ENCODE results near the gene CLIC6.

Gene CLIC6

DNA sequence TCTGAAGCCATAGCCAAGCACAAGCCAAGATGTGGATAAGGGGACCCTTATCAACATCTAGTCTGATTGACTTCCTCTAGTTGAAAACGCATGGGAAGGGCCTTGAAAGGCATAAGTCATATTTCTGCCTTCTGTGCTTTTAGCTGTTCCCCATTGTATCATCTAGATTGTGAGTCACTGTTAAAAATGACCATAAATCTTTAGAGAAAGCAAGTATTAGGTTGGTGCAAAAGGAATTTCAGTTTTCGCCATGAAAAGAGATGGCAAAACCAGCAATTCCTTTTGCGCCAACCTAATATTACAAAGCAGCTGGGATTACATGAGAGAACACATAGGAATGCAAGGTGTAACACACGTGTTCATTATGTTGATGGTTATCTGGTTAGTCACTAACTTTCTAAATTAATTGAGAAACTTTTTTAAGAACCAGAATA lies 63.6 kb downstream of the CLIC6 start:
- no peaks in the 10 kb centered on the region for H3K27me3 ChIP-seq (ENCODE audit: control insufficient read depth in 1 of 2, insufficient read depth in 2 of 2, low read length in 2 of 2)
- H3K36me3 ChIP-seq (ENCODE audit: control insufficient read depth in 1 of 2, insufficient read depth in 2 of 2, low read length in 2 of 2) = no peaks in the 10 kb centered on the region
- H3K9me3 ChIP-seq (ENCODE audit: control insufficient read depth in 1 of 2, low read length in 2 of 2) = no peaks in the 10 kb centered on the region
- no peak overlapping the region for H3K9ac ChIP-seq (ENCODE audit: low read depth in 1 of 2, low read length in 2 of 2)
- no peak overlapping the region for H3K4me3 ChIP-seq (ENCODE audit: low read depth in 1 of 2, low read length in 2 of 2)
- no peak overlapping the region for H3K27ac ChIP-seq (ENCODE audit: low read depth, low read length)
- H3K4me1 ChIP-seq (ENCODE audit: control insufficient read depth in 1 of 2, insufficient read depth in 2 of 2, low read length in 2 of 2) = peaks cover 0 to 3% of the 10 kb centered on the region in 2 donors

DNA sequence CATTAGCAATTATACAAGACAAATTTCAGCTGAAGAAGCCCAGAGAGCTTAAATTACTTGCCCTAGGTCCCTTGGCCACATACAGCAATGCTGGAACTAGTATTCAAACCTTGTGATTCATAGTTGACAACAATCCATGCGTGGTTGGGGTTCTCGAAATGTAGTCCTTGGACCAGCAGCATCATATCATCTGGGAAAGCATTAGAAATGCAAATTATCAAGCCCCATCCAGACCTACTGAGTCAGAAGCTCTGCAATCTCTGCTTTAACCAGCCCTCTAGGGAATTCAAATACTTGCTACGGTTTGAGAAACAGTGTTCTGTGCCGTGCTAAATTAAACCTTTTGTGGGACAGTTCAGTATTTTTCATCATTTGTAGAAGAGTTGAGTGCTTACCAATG lies 65.1 kb downstream of the CLIC6 start:
- Histone ChIP-seq H3K4me1 (ENCODE audit: control insufficient read depth in 1 of 2, insufficient read depth in 2 of 2, low read length in 2 of 2) (peaks cover 0 to 1% of the 10 kb centered on the region in 2 donors), H3K9me3 (ENCODE audit: control insufficient read depth in 1 of 2, low read length in 2 of 2) (no peaks in the 10 kb centered on the region), H3K36me3 (ENCODE audit: control insufficient read depth in 1 of 2, insufficient read depth in 2 of 2, low read length in 2 of 2) (no peaks in the 10 kb centered on the region), H3K4me3 (ENCODE audit: low read depth in 1 of 2, low read length in 2 of 2) (no peak overlapping the region), H3K27me3 (ENCODE audit: control insufficient read depth in 1 of 2, insufficient read depth in 2 of 2, low read length in 2 of 2) (no peaks in the 10 kb centered on the region), H3K27ac (ENCODE audit: low read depth, low read length) (no peak overlapping the region), H3K9ac (ENCODE audit: low read depth in 1 of 2, low read length in 2 of 2) (no peak overlapping the region)

DNA sequence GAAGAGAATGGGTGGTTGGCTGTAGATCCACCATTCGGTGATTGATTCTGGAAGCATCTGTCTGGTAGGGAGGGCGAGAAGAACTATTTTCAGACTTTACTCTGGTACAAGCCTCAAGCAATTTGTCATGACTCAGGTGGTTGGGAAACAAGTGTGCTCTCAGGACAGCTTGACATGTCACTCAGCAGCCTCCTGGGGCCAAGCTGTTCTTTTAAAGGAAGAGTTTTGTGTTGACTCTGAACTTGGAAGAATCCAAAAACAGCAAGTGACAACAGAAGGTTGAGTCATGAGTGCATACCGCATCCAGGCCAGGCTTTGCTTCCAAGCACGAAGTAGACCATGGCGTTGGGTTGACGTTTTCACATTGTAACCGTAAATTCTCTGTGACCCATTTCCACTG lies 65.9 kb downstream of the CLIC6 start:
- Histone ChIP-seq H3K9ac (ENCODE audit: low read depth in 1 of 2, low read length in 2 of 2) (no peak overlapping the region), H3K27ac (ENCODE audit: low read depth, low read length) (no peak overlapping the region), H3K4me3 (ENCODE audit: low read depth in 1 of 2, low read length in 2 of 2) (no peak overlapping the region)

DNA sequence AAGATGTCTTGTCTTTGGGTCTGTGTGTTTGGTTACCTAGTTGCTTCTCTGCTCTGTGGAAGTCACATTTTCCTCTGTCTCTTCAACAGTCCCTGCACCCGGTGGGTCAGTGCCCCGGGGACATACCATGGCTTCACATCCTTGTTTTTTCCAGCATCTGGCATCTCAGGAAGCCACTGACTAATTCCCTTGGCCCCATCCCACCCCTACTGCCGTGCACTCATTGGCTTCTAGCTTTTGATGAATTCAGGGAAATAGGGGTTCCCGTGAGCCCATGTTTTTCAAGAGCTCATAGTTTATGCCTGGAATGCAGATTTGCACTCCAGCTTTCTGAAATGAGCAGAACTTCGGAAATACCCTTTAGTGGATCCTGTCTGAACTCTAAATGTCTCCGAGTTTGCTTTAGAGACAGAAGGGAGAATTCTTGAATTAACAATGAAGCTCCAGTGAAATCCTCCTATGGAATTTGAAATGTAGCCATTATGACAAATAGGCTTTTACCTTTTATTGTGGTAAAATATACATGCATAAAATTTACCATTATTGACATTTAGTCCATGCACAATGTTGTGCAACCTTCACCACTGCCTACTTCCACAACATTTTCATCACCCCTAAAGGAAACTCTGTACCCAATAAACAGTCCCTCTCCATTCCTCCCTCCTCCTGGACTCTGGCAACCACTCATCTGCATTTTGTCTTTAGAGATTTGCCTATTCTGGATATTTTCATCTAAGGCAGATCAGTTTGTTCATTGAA lies 67.5 kb downstream of the CLIC6 start:
- Histone ChIP-seq H3K4me3 (ENCODE audit: low read depth in 1 of 2, low read length in 2 of 2) (no peak overlapping the region), H3K27ac (ENCODE audit: low read depth, low read length) (no peak overlapping the region)

More for the DNA sequence above, 65.9 kb downstream of the CLIC6 start:
- Histone ChIP-seq H3K36me3 (ENCODE audit: control insufficient read depth in 1 of 2, insufficient read depth in 2 of 2, low read length in 2 of 2) (no peaks in the 10 kb centered on the region), H3K4me1 (ENCODE audit: control insufficient read depth in 1 of 2, insufficient read depth in 2 of 2, low read length in 2 of 2) (no peaks in the 10 kb centered on the region), H3K9me3 (ENCODE audit: control insufficient read depth in 1 of 2, low read length in 2 of 2) (no peaks in the 10 kb centered on the region), H3K27me3 (ENCODE audit: control insufficient read depth in 1 of 2, insufficient read depth in 2 of 2, low read length in 2 of 2) (no peaks in the 10 kb centered on the region)

DNA sequence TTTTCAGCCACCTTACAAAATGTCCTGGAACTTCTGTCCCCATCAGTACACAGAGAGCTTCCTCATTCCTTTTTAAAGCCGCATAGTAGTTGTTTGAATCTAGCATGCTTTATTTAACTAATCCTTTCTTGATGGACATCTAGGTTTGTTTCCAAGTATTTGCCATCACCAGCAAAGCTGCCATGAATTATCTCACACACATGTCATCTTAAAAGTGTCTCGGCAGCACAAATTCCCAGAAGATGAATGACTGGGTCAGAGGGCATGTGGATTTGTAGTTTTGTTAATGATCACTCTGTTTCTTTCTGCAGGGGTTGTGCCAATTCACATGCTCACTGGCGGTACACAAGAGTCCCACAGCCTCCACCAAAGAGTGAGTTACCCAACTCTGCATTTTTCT lies 68.3 kb downstream of the CLIC6 start:
- Histone ChIP-seq H3K27me3 (ENCODE audit: control insufficient read depth in 1 of 2, insufficient read depth in 2 of 2, low read length in 2 of 2) (no peaks in the 10 kb centered on the region), H3K9me3 (ENCODE audit: control insufficient read depth in 1 of 2, low read length in 2 of 2) (no peaks in the 10 kb centered on the region), H3K4me1 (ENCODE audit: control insufficient read depth in 1 of 2, insufficient read depth in 2 of 2, low read length in 2 of 2) (no peaks in the 10 kb centered on the region), H3K36me3 (ENCODE audit: control insufficient read depth in 1 of 2, insufficient read depth in 2 of 2, low read length in 2 of 2) (no peaks in the 10 kb centered on the region), H3K27ac (ENCODE audit: low read depth, low read length) (no peak overlapping the region), H3K9ac (ENCODE audit: low read depth in 1 of 2, low read length in 2 of 2) (no peak overlapping the region), H3K4me3 (ENCODE audit: low read depth in 1 of 2, low read length in 2 of 2) (no peak overlapping the region)

More for the DNA sequence above, 67.5 kb downstream of the CLIC6 start:
- H3K4me1 ChIP-seq (ENCODE audit: control insufficient read depth in 1 of 2, insufficient read depth in 2 of 2, low read length in 2 of 2) = no peaks in the 10 kb centered on the region
- H3K9ac ChIP-seq (ENCODE audit: low read depth in 1 of 2, low read length in 2 of 2) = no peak overlapping the region
- no peaks in the 10 kb centered on the region for H3K36me3 ChIP-seq (ENCODE audit: control insufficient read depth in 1 of 2, insufficient read depth in 2 of 2, low read length in 2 of 2)
- H3K9me3 ChIP-seq (ENCODE audit: control insufficient read depth in 1 of 2, low read length in 2 of 2) = no peaks in the 10 kb centered on the region
- H3K27me3 ChIP-seq (ENCODE audit: control insufficient read depth in 1 of 2, insufficient read depth in 2 of 2, low read length in 2 of 2) = no peaks in the 10 kb centered on the region

DNA sequence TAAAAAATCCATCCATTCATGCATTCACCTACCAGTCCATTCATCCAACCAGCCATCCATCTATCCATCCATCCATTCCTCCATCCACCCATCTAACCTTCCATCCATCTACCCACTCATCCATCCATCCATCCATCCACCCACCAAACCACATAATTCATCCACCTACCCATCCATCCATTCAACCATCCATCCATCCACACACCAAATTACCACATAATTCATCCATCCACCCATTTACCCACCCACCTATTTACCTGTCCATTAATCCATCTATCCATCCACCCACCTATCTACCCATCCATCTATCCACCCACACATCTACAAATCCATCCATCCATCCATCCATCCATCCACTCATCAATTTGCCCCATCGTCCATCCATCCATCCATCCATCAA lies 71.4 kb downstream of the CLIC6 start:
- Histone ChIP-seq H3K9ac (ENCODE audit: low read depth in 1 of 2, low read length in 2 of 2) (no peak overlapping the region), H3K27ac (ENCODE audit: low read depth, low read length) (no peak overlapping the region), H3K4me3 (ENCODE audit: low read depth in 1 of 2, low read length in 2 of 2) (no peak overlapping the region), H3K36me3 (ENCODE audit: control insufficient read depth in 1 of 2, insufficient read depth in 2 of 2, low read length in 2 of 2) (no peaks in the 10 kb centered on the region), H3K4me1 (ENCODE audit: control insufficient read depth in 1 of 2, insufficient read depth in 2 of 2, low read length in 2 of 2) (peaks cover 2 to 11% of the 10 kb centered on the region in 2 donors), H3K27me3 (ENCODE audit: control insufficient read depth in 1 of 2, insufficient read depth in 2 of 2, low read length in 2 of 2) (no peaks in the 10 kb centered on the region), H3K9me3 (ENCODE audit: control insufficient read depth in 1 of 2, low read length in 2 of 2) (no peaks in the 10 kb centered on the region)

DNA sequence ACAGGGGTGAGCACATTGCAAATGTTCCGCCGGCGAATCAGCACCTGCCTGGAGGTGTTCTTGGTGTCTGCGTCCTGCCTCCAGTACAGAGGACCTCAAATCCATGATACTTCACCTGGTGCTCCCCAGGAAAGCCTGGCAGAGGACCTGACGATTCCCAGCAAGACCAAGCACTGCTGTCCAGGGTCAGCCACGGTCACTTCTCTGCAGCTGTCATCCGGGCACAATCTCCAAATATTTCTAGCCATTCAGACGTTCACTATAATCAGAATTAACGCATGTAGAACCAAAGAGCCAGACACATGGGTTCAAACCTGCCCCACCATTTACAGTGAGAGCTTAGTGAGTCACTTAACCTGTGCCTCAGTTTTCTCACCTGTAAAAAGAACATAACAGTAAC lies 74.5 kb downstream of the CLIC6 start:
- H3K27ac ChIP-seq (ENCODE audit: low read depth, low read length) = no peak overlapping the region
- H3K9me3 ChIP-seq (ENCODE audit: control insufficient read depth in 1 of 2, low read length in 2 of 2) = no peaks in the 10 kb centered on the region
- no peaks in the 10 kb centered on the region for H3K36me3 ChIP-seq (ENCODE audit: control insufficient read depth in 1 of 2, insufficient read depth in 2 of 2, low read length in 2 of 2)

DNA sequence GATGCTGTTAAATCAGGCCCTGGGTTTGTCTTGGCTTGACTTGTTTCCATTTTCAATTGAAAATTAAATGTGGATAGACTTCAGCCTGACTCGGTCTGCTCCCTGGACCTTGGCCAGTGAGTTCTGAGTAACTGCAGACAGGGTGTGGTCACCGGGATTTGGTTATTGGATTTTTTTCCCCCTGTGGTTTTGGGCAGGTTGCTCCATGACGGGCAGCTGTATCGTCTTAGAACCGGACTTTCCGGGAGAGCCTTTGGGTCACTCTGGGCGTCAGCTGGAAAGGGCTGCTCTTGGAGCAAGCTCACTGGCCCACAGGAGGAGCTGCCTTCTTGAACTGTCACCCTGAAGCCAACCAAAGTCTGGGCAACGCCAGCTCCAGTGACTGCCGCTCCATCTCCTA lies 75.0 kb downstream of the CLIC6 start:
- Histone ChIP-seq H3K36me3 (ENCODE audit: control insufficient read depth in 1 of 2, insufficient read depth in 2 of 2, low read length in 2 of 2) (no peaks in the 10 kb centered on the region), H3K4me1 (ENCODE audit: control insufficient read depth in 1 of 2, insufficient read depth in 2 of 2, low read length in 2 of 2) (peaks cover 7 to 11% of the 10 kb centered on the region in 2 donors), H3K4me3 (ENCODE audit: low read depth in 1 of 2, low read length in 2 of 2) (no peak overlapping the region), H3K9ac (ENCODE audit: low read depth in 1 of 2, low read length in 2 of 2) (no peak overlapping the region), H3K27ac (ENCODE audit: low read depth, low read length) (no peak overlapping the region), H3K9me3 (ENCODE audit: control insufficient read depth in 1 of 2, low read length in 2 of 2) (no peaks in the 10 kb centered on the region), H3K27me3 (ENCODE audit: control insufficient read depth in 1 of 2, insufficient read depth in 2 of 2, low read length in 2 of 2) (no peaks in the 10 kb centered on the region)

More for the DNA sequence above, 74.5 kb downstream of the CLIC6 start:
- Histone ChIP-seq H3K4me1 (ENCODE audit: control insufficient read depth in 1 of 2, insufficient read depth in 2 of 2, low read length in 2 of 2) (peaks cover 7 to 11% of the 10 kb centered on the region in 2 donors), H3K9ac (ENCODE audit: low read depth in 1 of 2, low read length in 2 of 2) (no peak overlapping the region), H3K27me3 (ENCODE audit: control insufficient read depth in 1 of 2, insufficient read depth in 2 of 2, low read length in 2 of 2) (no peaks in the 10 kb centered on the region), H3K4me3 (ENCODE audit: low read depth in 1 of 2, low read length in 2 of 2) (no peak overlapping the region)

DNA sequence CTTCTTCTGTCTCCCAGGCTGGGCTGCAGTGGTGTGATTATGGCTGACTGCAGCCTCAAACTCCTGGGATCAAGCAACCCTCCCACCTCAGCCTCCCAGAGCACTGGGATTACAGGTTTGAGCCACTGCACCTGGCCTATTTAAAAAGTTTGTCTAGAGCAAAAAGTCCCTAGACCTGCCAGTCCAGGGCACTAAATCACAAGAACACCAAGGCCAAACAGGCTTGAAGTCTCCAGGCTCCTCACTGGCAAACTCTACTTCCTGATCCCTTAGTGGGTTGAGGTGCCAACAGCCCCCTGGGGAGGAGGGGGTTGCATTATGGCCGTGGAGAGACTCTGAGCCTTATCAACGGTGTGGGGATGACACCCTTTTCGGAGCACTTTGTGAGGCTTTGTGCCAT lies 76.0 kb downstream of the CLIC6 start:
- H3K4me3 ChIP-seq (ENCODE audit: low read depth in 1 of 2, low read length in 2 of 2) = no peak overlapping the region

DNA sequence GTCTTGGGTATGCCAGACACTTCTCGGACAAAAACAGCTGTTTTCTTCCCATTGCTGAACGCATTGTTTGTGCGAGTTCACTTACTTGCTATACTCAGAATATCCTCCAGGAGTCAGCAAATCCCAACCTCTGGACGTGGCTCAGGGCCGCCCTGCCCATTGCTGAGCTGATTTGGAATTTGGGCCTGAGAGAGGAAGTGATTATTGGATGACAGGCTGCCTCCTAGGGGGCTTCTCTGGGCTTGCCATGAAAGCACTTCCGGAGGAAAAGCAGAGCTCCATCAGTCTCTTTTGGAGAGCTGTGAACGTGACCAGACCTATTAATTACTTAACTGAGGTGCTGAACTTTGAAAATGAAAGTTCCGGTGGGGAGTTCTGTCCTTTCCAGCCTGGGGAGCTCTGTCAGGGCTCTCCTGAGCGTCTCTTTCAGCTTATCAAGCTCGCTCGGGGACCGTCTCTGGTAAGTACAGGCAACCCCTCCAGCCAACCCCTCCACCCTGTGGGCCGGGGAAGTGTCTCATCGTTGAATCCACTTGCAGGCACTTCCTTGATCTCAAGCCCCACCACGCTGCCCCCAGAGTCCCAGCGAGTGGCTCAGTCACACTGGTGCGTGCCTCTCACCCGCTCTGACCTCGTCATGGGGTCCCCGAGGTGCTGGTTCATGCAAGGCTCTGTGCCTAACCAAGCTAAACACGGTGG lies 76.9 kb downstream of the CLIC6 start:
- Histone ChIP-seq H3K27ac (ENCODE audit: low read depth, low read length) (no peak overlapping the region), H3K9ac (ENCODE audit: low read depth in 1 of 2, low read length in 2 of 2) (peak overlapping the region; percentile 3 to 57), H3K36me3 (ENCODE audit: control insufficient read depth in 1 of 2, insufficient read depth in 2 of 2, low read length in 2 of 2) (no peaks in the 10 kb centered on the region), H3K4me3 (ENCODE audit: low read depth in 1 of 2, low read length in 2 of 2) (peak overlapping the region; percentile 48 to 49), H3K9me3 (ENCODE audit: control insufficient read depth in 1 of 2, low read length in 2 of 2) (no peaks in the 10 kb centered on the region), H3K27me3 (ENCODE audit: control insufficient read depth in 1 of 2, insufficient read depth in 2 of 2, low read length in 2 of 2) (no peaks in the 10 kb centered on the region), H3K4me1 (ENCODE audit: control insufficient read depth in 1 of 2, insufficient read depth in 2 of 2, low read length in 2 of 2) (peaks cover 7 to 11% of the 10 kb centered on the region in 2 donors)

More for the DNA sequence above, 76.0 kb downstream of the CLIC6 start:
- Histone ChIP-seq H3K9ac (ENCODE audit: low read depth in 1 of 2, low read length in 2 of 2) (no peak overlapping the region), H3K4me1 (ENCODE audit: control insufficient read depth in 1 of 2, insufficient read depth in 2 of 2, low read length in 2 of 2) (peaks cover 7 to 11% of the 10 kb centered on the region in 2 donors), H3K27me3 (ENCODE audit: control insufficient read depth in 1 of 2, insufficient read depth in 2 of 2, low read length in 2 of 2) (no peaks in the 10 kb centered on the region), H3K9me3 (ENCODE audit: control insufficient read depth in 1 of 2, low read length in 2 of 2) (no peaks in the 10 kb centered on the region), H3K27ac (ENCODE audit: low read depth, low read length) (no peak overlapping the region), H3K36me3 (ENCODE audit: control insufficient read depth in 1 of 2, insufficient read depth in 2 of 2, low read length in 2 of 2) (no peaks in the 10 kb centered on the region)

Measured in duodenal mucosa (tissue), 2 donors.